HPDE6-E6E7 (cell line): Measurements from ENCODE around the gene CCDC106.

Source experiments
- DNase-seq: peaks from one replicate; pipeline ENCODE4 v3.0.0; 2011; ENCODE audit warnings: missing footprints; ENCODE audit errors: extremely low spot score

The CCDC106 gene

DNA sequence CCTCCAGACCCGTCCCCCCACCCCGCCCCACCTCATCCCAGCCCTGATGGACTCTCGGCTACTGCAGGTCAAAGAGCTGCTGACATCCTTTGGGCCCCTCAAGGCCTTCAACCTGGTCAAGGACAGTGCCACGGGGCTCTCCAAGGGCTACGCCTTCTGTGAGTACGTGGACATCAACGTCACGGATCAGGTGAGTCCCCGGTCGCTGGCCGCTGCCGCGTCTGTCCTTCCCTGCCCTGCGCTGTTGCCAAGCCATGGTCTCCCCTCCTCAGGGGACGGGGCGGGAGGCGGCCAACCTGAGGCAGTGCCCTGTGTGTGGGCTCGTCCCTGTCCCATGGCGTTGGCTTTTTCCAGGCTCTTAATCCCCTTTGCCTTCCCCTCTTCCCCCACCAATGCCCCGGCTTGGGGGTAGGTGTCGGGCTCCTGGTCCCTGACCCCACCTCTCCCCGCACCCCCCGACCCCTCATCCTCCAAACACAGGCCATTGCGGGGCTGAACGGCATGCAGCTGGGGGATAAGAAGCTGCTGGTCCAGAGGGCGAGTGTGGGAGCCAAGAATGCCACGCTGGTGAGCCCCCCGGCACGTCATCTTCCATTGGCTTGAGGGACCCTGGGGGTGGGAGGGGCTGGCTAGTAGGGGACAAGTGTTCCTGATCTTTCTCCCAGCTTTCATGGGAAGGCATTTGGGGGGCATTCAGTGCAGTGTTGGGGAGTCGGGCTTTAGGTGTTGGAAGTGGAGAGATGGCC lies 20.8 kb downstream of the CCDC106 start:
- no peak for DNase-seq

- DNase-seq, result no peak
Observed at GRCh38 chr19:55669418-55670279, 21.6 kb downstream of the CCDC106 start.

GRCh38 chr19:55670280-55671053 lies 22.5 kb downstream of the CCDC106 start:
- no peak for DNase-seq

DNA sequence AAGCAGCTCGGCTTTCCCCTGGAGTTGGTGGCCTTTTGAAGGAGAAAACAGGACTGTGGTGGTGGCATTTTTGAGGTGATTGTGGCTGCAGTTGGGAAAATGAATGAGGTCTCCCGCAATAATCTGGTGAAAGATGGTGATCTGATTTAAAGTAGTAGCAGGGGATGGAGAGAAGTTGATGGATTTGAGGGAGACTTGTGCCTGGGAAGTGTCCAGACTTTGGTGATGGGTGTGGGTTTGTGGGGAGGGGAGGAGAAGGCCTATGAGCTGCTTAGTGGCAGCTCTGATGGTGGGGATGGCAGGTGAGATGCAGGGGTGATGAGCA lies 23.0 kb downstream of the CCDC106 start:
- DNase-seq, result no peak

- no peak for DNase-seq
Observed at GRCh38 chr19:55672418-55672817, 24.4 kb downstream of the CCDC106 start.

GRCh38 chr19:55673465-55673864 lies 25.5 kb downstream of the CCDC106 start:
- no peak for DNase-seq

GRCh38 chr19:55673889-55674288 lies 25.9 kb downstream of the CCDC106 start:
- no peak for DNase-seq

DNA sequence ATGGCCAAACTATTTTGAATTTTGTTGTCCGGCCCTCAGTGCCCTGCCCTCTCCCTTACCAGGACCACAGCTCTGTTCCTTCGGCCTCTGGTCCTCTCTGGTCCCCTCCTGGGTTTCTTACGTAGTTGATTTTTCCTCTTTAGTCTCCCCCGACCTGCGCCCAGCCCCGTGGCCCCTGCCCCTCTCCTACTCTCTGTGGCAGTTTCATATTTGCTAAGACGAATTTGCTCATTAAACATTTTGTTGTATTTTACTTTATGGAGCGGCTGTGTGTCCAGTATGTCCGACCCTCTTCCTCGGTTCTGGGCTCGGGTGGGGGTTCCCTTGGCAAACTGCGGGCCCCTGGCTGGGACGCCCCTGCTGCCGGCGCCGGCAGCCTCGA lies 26.4 kb downstream of the CCDC106 start:
- DNase-seq, result no peak

DNA sequence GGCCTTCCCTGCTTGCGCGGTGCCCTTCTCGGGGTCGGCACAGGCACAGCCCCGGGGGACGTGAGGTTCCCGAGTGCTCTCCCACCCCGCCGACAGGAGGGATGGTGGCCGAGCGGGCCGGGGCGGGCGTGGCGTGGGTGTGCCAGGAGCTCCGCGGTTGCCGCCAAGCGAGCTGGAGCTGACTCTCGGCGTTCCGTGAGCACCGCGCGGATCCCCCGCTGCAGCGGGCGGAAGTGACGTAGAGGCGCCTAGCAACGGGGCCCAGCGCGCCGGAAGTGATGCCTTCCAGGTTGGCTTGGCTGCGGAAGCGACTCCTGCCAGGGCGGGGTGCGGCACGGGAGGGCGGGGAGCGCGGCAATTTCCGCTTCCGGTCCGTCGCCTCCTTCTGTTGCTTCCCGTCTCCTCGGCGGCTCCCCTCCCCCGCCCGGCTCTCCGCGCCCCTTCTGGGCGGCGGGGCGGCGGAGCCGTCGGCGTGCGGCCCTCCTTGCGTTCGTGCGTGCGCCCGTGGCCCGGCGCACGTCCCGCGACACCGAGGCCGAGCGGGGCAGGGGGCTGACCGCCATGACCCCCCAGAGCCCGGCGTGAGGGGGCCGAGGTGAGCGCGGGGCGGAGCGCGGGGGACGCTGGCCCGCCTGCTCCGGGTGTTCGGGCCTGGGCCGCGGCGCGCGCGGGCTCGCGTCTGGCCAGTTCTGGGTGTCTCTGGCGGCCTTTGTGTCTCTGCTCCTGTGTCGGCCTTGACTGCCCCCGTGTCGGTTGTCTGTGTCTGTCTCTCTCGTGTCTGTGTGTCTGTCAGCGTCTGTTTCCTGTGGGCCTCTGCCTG lies 27.0 kb downstream of the CCDC106 start, which contains the start of gene EPN1:
TSS of gene EPN1 (plus strand) at position 386 of the 820 bp plus-strand sequence. CDS start 3,402 bp downstream, outside the sequence.
- peak; percentile 97 for DNase-seq

DNA sequence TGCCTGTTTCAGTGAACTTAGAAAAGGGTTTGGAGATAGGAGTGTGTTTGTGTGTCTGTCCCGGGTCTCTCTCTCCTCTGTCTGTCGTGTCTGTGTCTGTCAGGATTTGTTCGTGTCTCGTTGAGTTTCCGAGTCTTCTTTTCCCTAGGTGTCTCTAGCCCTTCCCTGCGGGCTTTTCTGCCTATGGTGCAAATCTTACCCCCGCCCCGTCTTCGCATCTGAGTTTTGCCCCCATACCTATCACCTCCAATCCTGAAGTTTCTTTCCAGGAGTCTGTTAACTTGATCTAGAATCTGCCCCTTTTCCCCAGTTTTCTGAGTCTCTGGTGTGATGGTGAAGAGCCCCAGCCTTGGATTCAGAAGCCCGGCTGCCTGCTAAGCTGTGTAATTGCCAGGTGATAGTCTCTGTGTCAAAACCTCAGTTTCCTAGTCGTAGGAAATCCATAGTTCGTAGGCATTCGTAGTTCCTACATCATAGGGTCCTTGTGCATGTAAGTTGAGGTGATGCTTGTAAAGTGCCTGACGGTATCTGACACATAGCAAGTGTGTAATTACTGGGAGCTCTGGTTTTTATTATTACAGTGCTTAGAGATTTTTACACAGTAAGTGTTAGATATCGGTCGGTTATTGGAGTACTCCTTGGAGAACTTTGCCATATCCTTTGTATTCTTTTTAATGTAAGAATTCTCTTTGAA lies 27.8 kb downstream of the CCDC106 start:
- no peak for DNase-seq

GRCh38 chr19:55676383-55676782 lies 28.4 kb downstream of the CCDC106 start:
- DNase-seq, result no peak

DNA sequence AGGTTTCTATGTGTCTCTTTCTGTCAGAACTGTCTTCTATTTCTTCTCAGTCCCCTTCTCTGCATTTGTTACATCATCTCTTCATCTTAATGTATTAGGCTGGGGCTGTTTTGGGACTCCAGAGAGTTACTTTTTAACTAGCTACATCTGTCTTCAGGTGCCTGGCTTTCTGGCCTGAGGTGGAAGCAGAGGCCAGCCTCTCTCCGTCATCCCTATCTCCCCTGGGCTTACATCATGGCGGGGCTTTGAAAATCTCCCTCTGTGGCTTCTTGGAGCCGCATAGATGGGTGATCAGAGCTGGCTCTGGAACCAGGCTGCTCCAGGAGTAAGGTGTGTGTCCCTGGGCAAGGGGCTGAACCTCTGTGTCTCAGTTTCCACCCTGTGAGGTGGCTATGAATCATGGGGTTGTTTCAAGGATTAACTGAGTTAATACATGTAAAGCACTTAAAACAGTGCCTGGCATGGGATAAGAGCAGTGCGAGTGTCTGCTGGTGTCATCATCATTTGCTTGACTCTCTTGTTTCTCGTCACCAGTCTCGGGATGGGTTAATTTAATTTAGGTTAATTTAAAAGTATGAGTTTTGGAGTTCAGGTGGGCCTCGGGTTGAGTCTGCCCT lies 29.0 kb downstream of the CCDC106 start:
- no peak for DNase-seq

- no peak for DNase-seq
Observed at GRCh38 chr19:55677572-55678028, 29.6 kb downstream of the CCDC106 start.

DNA sequence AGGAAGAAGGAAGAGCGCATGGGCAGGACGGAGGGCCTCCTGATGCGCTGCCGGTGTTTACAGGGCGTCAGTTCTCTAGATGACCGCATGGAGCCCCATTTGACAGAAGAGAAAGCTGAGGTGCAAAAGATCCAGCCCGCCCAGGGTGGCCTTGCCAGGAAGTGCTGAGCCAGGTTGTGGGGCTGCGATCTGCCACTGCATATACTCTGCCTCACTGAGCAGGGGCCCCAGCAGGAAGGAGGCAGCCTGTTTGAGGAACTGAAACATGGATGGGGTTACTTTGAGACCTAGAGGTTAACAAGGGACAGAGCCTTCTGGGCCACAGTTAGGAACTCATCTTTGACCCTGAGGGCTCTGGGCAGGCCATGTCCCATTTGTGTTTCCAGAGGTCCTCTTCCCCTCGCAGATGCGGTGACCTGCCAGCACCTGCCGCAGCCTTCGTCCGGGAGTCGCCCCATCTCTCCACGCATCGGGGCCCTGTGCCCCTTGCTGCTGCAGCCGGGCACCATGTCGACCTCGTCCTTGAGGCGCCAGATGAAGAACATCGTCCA lies 30.2 kb downstream of the CCDC106 start:
- DNase-seq, result no peak

GRCh38 chr19:55679343-55680257 lies 31.6 kb downstream of the CCDC106 start:
- DNase-seq, result no peak

GRCh38 chr19:55680339-55681130 lies 32.5 kb downstream of the CCDC106 start:
- no peak for DNase-seq

- DNase-seq, result no peak
Observed at GRCh38 chr19:55681131-55682092, 33.4 kb downstream of the CCDC106 start.
